Middle frontal gyrus (tissue), 1 donor: ENCODE data around the gene STARD8.
"Not testable (repeated sequence)": the region's sequence is repeated elsewhere in the genome, so short reads cannot be mapped to it uniquely, and the experiment has no call there.

Source experiments
- DNase-seq: peaks from one replicate; pipeline ENCODE4 v3.0.0-alpha.2; 2015; ENCODE audit warnings: low spot score; ENCODE audit errors: extremely low spot score

The STARD8 gene

DNA sequence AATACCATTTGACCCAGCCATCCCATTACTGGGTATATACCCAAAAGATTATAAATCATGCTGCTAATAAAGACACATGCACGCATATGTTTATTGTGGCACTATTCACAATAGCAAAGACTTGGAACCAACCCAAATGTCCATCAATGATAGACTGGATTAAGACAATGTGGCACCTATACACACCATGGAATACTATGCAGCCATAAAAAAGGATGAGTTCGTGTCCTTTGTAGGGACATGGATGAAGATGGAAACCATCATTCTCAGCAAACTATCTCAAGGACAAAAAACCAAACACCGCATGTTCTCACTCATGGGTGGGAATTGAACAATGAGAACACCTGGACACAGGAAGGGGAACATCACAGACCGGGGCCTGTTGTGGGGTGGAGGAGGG lies 9.0 kb downstream of the STARD8 start:
- not testable (repeated sequence) for DNase-seq

DNA sequence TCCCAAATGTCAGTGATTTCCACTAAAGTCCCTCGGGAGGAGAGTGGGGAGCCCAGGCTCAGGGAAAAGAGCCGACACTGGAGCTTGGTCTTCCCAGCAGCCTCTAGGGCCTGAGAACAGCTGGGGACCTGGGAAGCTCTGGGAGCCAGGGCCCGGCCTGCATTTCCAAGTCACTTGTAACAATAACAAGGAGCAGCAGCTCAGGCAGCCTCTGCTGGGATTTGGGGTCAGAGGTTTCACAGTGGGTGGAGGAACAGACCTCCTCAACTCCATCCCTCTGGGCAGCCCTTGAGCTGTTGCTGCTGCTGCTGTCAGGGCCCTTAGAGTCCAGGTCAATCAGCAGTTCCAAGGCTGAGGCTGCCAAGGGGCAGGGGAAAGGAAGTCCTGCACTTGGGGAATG lies 11.1 kb downstream of the STARD8 start:
- DNase-seq: no peak

DNA sequence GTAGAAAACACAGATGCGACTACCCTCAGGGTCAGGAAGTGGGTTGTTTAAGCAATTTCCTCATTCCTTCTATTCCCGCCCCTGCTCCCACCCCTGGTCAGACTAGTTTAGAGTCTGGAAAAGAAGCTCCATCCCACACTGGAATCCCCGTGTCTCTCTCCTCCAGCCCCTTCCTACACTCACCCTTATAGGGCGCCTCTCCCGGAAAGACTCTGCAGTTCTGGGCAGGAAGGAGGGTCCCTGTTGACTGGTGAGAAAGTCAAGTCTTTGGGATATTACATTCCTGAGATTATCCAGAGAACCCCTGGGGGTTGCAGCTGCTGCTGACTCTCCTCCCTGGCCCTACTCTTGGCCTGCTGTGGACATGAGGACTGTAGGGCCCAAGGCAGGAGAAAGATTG lies 11.9 kb downstream of the STARD8 start:
- DNase-seq: no peak

DNA sequence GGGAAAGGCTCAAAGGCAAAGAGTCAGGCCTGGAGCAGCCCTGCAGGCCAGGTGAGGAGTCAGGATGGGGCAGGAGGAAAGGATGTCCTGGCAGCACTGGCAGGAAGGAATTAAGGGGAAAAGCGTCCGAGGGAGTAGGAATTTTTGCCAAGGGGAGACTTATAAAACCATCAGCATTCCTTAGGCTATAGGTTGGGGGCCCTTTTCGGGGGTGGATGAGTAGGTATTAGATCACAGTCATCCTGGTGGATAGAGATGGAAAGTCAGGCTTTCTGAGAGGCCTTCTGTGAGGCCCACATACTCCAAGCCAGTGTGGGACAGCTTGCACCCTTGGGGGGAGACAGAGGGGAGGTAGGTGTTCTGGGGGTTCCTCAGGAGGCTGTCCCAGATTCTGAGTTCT lies 12.3 kb downstream of the STARD8 start:
- no peak for DNase-seq

DNA sequence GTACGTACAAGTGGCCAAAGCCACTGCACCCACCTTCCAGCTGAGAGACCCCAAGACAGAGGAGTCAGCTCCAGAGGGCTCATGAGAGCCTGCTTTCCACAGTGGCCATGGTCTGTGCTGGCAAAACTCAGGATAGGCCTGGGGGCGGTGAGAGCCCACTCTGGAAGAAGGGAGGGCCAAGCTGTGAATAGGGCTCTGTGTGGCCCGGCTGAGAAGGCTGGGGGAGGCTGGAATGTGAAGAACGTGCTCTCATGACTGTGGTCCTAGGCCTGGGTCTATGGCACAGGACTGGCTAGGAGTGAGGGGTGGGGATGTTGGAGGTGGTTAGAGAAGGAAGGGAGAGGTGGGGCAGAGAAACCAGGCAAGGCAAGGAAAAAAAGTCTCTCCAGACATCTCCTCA lies 13.3 kb downstream of the STARD8 start:
- DNase-seq: no peak

DNA sequence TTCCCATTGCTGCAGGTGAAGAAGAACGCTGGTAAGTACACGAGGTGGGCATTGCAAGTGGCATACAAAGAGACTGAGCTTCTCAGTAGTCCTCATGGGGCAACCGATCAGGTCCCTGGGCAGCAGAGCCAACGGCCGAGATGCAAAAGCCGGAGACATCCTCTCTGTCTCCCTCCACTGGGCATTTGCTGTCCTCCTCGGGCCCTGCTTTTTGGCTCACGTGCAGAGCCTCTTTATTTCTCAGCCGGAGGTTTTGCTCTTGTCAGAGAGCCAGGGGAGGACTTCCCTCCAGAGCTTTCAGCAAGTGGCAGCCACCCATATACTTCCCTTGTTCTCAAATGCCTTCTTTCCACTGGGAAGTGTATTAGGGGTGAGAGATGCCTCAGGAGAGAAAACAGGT lies 18.0 kb downstream of the STARD8 start:
- no peak for DNase-seq

DNA sequence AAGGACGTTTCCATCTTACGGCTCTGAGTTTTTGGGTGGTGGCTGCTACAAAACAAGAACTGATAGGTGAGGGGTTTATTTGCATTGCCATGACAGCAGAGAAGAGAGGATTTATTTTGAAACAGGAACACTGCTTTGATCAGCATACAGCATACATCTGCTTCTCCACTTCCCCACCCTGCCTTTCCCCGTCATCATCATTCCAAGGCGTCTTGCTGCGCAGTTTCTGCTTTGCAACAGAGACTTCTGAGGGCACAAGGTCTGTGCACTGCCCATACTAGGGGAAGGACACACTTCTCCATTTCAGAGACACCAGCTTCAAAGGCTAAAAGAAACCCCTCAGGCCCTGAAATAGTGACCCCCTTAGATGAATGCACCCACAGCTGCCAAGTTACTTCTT lies 19.1 kb downstream of the STARD8 start:
- no peak for DNase-seq

DNA sequence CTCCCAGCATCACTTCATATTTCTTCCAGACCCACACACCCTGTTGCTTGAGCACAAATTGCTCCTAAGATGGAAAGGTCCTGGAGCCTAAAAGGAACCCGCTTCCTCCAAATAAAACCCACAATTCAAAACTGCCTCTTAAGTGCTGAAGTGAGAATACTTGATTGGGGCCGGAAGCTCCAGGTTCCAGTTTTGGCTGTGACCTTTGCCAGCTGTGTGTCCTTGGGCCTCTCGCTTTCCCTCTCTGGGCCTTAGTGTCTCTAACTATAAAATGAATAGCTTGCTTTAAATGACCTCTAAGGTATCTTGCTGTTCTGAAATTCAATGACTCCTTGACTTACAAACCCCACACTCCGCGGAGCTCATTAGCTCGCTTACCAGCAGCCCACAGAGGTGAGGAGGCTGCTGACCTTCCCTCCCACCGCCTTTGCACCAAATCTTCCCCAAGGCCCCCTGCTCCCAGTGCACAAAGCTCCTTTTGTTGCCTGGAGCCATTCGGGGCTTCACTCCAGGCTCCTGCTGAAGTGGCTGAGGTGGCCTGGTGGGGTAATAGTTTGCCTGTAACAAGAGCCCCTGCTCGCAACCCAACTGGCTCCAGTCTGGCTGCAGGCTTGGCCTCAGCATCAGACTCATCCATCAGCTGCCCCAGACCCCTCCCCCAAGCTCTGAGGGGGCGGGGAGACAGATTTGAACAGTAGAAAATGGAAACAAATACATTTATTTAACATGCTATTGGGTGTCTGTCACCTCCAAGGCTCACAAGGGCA lies 21.8 kb downstream of the STARD8 start:
- DNase-seq: no peak

DNA sequence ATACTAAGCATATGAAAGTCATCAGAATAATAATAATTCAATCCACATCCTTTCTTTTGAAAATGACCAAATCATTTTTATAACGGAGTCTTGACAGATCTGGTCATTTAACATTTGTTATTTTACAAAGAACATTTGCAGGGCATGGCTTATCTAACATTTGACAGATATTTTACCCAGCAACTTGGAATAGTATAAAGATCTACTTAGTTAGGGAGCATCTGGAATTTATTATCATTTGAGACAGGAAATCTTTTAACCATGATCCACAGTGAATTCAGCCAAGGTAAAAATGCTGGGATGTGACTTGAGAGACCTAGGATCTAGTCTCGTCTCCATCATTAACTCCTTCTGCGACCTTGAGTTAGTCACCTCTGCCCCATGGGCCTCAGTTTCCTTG lies 22.4 kb downstream of the STARD8 start:
- no peak for DNase-seq

DNA sequence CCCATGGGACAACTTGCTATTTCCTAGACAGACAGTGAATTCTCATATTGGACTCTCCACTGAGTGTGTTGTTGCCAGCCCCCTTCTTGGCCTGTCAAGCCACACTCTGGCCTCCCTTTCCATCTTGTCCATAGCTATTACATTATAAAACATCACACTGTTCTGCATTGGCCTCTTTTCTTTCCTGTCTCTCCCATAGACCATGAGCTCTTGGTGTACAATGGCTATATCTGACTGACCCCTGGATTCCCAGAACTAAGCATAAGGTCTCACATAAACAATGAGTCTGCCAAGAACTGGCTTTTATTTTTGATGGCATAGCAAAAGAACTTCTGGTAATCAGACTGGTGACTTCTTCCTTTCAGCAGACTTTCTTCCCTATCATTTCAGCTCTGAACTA lies 23.8 kb downstream of the STARD8 start:
- DNase-seq: no peak

DNA sequence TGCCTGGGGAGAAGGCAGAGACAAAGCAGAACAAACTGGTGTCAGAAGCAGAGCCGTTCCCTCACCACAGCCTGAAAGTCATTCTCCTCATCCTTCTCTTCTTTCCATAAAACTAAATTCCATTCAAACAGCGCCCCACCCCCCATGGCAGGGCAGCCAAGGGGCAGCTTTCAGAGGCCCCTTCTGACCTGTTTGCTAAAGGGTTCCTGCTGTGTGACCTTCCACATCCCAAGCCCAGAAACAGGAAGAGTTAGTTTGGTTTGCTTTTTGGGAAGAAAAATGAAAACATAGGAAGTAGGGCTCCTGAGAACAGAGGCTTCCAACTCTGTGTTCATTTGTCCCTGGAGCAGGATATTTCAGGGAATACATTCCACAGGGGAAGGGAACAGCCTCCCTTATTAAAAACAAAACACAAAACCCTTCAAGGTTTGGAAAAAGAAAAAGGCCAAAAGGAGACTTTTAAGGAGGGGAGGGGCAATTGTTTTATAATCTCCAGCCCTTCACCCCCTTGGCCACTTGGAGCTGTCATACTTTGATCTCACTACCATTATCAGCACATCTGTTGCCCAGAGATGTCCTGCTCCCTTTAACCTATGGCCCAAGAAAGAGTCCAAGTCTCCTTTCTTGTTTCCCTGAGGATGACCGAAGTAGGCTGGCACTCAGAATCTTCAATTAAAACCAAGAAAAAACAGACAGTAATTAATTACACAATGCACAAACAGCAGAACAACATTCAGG lies 25.3 kb downstream of the STARD8 start:
- no peak for DNase-seq

DNA sequence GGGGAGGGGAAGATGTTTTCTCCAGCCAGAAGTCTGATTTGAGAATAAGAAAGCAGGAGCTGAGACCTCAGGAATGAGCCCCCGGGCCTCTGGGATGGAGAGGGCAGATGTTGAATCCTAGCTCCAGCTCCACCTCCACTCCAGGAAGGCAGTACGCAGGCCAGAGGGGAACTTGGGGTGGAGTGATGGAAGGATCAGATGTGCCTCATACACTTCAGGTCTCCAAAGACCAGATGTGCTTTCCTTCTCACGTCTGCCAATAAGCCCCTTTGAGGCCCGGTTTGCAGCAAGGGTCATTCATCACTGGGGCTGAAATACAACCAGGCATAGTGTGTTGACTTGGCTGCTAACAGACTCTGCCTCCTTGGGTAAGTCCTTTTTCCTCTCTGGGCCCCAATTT lies 28.1 kb downstream of the STARD8 start:
- DNase-seq: no peak

DNA sequence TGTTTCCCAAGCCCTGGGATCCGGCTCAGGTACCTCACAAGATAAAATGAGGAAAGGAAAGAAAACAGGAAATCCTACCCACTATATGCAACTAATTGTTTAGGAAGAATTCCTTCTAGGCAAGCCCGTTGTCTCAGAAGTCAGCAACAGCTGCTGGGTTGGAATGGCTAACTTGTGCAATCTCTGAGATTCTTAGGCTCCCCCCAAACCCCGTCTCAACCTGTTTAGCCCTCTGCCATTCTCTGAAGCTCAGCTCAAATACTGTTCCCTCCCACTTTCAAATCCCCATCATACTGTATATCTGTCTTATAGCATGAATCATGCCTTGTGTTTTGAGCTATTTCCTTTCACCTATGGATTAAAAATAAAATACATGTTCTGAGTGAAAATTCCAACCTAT lies 28.9 kb downstream of the STARD8 start:
- no peak for DNase-seq

DNA sequence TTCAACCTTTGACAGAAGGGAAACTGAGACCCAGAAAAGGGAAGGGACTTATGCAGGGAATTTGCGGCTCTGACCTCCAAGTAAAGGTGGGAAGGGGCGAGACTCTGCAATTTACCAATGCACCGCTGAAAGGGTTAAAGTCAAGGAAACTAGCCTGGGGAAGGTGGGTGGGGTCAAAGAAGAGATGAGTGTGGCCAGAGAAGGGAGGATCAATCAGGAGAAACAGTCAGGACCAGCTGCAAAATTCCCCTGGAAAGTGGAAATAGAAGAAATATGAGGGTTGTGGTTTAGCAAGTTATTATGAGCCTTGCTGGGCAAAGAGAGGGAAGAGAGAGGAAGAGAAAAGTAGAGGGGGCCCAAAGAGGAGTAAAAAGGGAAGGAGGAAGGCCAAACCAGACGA lies 30.5 kb downstream of the STARD8 start:
- no peak for DNase-seq

DNA sequence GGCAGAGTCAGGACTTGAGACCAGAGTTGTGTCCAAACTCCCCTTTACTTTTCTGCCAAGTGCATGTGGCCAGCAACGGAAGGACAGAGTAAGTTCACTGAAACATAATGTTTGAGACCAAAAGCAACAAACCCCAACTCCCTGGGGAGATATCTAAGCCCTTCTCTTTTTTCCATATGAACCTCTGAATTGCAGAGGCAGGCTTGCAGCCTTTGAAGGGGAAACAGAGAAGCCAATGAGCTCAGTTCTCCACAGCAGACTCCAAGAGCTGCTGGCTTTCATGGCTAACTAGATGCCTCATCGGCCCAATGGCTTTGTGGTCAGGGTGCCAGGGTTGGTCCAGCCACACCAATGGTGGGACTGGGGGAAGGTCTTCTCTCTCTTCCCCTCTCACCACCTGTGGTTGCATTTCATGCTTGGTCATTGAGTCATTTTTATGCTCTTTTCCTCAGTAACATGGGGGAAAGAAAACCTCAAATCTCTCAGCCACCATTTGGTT lies 34.0 kb downstream of the STARD8 start:
- DNase-seq: no peak

DNA sequence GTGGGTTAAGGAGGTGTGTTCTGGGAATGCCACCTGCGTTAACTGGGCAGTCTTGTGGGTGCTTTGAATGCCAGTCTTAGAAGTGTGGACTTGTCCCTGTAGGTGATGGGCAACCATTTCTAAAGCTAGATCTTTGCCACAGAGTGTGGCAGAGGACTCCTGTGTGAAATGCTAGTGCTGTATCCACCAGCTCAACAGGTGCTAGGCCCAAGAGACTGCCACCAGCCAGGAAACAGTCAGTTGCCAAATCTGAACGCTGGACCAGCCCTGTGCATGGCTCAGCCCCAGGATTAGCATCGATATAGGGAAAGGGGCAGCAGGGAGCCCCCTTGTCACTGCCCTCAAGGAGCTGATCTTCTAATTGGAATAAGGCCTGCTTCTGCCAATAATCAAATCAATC lies 35.3 kb downstream of the STARD8 start:
- no peak for DNase-seq

DNA sequence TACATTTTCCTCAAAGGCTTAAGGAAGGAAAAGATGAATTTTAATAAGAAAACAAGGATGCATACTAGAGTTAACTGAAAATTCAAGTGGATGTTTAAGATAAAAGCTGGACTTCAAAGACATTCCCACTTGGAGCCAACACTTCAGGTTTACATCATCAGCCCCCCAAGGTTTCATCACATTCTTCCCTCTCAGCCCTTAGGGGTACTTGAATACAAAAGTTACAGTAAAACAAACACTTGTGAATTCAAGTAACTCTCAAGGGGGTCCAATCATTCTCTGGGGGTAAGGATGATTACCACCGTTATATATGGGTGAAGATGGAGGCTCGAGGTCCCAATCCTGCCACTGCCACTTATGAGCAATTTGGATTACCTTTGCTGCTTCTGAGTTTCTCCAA lies 36.1 kb downstream of the STARD8 start:
- no peak for DNase-seq

DNA sequence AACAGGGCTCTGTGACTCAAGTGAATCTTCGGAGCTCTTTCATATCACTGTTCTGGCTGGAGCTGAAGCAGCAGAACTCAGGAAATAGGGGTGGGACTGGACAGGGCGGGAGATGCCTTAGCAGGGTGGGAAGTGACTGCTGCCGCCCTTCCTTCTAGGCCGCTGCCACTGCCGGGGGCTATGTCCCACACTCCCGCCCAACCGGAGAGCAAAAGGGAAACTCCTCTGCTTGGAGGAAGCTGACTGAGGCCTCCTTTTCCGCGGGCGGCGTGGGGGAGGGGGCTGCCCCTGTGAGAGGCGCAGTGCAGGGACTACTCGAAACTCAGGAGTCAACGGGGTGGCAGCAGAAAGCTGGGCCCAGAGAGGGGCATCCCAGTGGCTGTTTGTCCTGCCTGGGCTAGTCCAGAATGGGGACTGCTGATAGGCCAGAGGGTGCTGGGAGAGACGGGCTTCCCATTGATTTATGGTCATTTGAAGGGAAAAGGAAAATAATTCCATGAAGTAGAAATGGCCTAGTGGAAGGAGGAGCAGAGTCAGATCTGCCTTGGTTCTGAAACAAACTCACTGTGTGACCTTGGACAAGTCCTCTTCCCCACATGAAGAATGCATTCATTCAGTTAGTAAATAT lies 36.9 kb downstream of the STARD8 start:
- no peak for DNase-seq

DNA sequence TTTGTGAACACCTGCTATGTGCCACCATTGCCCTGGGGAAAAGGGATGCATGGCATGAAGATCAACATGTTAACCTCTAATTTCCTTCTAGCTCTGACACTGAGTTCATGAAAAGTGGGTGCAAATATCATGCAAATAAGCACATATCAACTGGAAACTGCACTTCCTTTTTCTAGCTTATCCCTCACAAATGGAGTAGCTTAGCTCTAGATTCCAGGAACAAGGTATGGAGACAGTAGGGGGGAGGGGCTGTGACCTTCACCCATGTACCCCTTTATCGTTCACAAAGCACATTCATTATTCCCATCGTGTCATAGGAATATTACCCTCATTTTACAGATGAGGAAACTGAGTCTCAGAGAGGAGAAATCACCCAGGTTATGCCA lies 37.4 kb downstream of the STARD8 start:
- DNase-seq: no peak

DNA sequence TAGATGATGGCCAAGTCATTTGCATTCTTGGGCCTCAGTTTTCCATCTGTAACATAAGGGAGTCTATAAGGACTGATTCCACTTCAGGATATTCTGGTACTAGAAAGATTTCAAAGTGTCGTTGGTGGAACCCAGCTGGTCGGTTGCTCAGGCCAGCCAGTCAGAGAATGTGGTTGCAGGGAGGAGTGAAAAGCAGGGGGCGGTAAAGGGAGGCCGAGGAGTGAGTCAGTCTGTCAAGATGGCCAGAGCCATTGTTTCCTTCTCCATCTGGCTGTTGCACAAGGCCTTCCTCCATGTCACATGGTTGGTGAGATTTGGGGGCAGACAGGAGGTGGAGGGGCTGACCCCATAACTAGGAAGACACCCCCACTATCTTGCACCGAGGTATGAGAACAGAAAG lies 38.2 kb downstream of the STARD8 start:
- DNase-seq: no peak

DNA sequence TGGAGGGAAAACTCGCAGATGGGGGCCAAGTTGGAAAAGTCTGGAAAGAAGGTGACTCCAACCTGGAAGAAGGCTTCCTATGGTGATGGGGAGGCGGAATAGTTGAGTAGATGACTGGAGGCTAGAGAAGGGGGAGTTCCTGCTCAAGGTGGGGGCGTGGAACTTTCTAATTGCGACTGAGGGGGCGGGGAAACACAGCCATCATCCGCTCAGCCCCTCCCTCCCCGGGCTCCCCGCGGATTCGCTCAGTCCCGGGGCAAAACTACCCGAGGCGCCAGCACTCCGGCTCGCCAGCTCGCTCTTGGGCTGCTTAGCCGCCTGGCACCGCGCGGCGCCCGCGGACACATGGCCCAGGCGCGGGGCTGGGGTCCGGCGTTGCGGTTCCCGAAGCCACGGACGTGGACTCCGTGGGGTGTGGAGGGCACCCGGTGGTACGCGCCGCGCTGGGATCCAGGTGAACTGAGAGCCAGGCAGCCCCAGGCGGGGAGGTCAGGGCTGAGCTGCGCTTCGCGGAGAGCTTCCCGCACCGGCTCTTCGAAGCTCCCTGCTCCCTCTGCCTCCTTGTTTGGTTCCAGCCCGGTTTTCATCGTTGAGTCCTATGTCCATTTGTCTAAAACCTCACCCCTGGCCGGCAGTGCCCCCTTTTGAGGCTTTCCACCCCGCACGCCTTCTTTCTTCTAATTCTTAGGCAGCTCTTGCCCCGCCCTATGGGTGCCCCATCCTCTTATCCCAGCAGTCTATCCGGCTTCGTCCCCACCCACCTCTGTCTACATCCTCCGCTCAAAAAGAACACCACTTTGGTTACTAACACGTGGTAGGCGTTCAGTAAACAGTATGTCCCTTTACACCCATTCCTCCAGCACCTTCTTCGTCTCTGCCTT lies 38.9 kb downstream of the STARD8 start:
- no peak for DNase-seq
